ENCODE data around the gene CEBPB. TPM values are rescaled to one million over a fixed set of nuclear protein-coding genes. Genes with fewer than 3 reads are reported as not detected.

CEBPB gene
- total RNA-seq, 2 donors from 2014 or later, result 32.0 to 34.0 TPM

GRCh38 chr20:50196248-50196647 lies 5.6 kb downstream of the CEBPB start:
- TF ChIP-seq CTCF (IDR thresholded peaks at IDR 0.05), result no peak
- H3K4me1 ChIP-seq, result no peaks in the 10 kb centered on the region
- H3K9ac ChIP-seq (ENCODE audit: low read depth in 2 of 2, low read length in 2 of 2), result no peak overlapping the region
- H3K36me3 ChIP-seq, result no peaks in the 10 kb centered on the region
- no peak overlapping the region for H3K4me3 ChIP-seq
- H3K27ac ChIP-seq, result no peak overlapping the region
- H3K27me3 ChIP-seq, result no peaks in the 10 kb centered on the region
- no peaks in the 10 kb centered on the region for H3K9me3 ChIP-seq
- no peak for DNase-seq
- intact Hi-C loops (cut with DNase I), result loop anchor here (10.0 kb wide), 1 partner anchor 159 kb away; no protein-coding TSS in a partner anchor

GRCh38 chr20:50196896-50197295 lies 6.3 kb downstream of the CEBPB start:
- TF ChIP-seq CTCF (IDR thresholded peaks at IDR 0.05), result no peak
- no peaks in the 10 kb centered on the region for H3K27me3 ChIP-seq
- no peaks in the 10 kb centered on the region for H3K4me1 ChIP-seq
- no peak overlapping the region for H3K27ac ChIP-seq
- no peak for DNase-seq
- H3K4me3 ChIP-seq, result no peak overlapping the region
- H3K9me3 ChIP-seq, result no peaks in the 10 kb centered on the region
- H3K36me3 ChIP-seq, result no peaks in the 10 kb centered on the region
- intact Hi-C loops (cut with DNase I), result loop anchor here (10.0 kb wide), 1 partner anchor 158 kb away; no protein-coding TSS in a partner anchor
- H3K9ac ChIP-seq (ENCODE audit: low read depth in 2 of 2, low read length in 2 of 2), result no peak overlapping the region

GRCh38 chr20:50197463-50198179 lies 7.0 kb downstream of the CEBPB start:
- Histone ChIP-seq H3K27me3 (no peaks in the 10 kb centered on the region), H3K27ac (no peak overlapping the region), H3K36me3 (no peaks in the 10 kb centered on the region), H3K4me1 (no peaks in the 10 kb centered on the region), H3K4me3 (no peak overlapping the region), H3K9me3 (no peaks in the 10 kb centered on the region), H3K9ac (ENCODE audit: low read depth in 2 of 2, low read length in 2 of 2) (no peak overlapping the region)
- DNase-seq, result no peak
- intact Hi-C loops (cut with DNase I), result loop anchor here (10.0 kb wide), 1 partner anchor 157 kb away; no protein-coding TSS in a partner anchor
- TF ChIP-seq CTCF (IDR thresholded peaks at IDR 0.05), result no peak

- intact Hi-C loops (cut with DNase I), result loop anchor here (10.0 kb wide), 1 partner anchor 157 kb away; no protein-coding TSS in a partner anchor
- Histone ChIP-seq H3K27ac (no peak overlapping the region), H3K4me1 (no peaks in the 10 kb centered on the region), H3K36me3 (no peaks in the 10 kb centered on the region), H3K27me3 (no peaks in the 10 kb centered on the region), H3K4me3 (no peak overlapping the region), H3K9me3 (no peaks in the 10 kb centered on the region), H3K9ac (ENCODE audit: low read depth in 2 of 2, low read length in 2 of 2) (no peak overlapping the region)
- TF ChIP-seq CTCF (IDR thresholded peaks at IDR 0.05), result no peak
- DNase-seq, result no peak
These were observed 7.6 kb downstream of the CEBPB start for GRCh38 chr20:50198180-50198666.

- no peak for TF ChIP-seq CTCF (IDR thresholded peaks at IDR 0.05)
- Histone ChIP-seq H3K9me3 (no peaks in the 10 kb centered on the region), H3K36me3 (no peaks in the 10 kb centered on the region), H3K9ac (ENCODE audit: low read depth in 2 of 2, low read length in 2 of 2) (no peak overlapping the region), H3K27ac (no peak overlapping the region), H3K4me1 (no peaks in the 10 kb centered on the region), H3K27me3 (no peaks in the 10 kb centered on the region), H3K4me3 (no peak overlapping the region)
- intact Hi-C loops (cut with DNase I), result loop anchor here (10.0 kb wide), 1 partner anchor 156 kb away; no protein-coding TSS in a partner anchor
- DNase-seq, result no peak
These were observed 8.1 kb downstream of the CEBPB start for GRCh38 chr20:50198716-50199115.
